GM18498 (cell line): ENCODE measurements around the gene PLA2G1B.

ENCODE experiments used
- ATAC-seq: cut with Tn5 transposase; IDR thresholded peaks from one replicate; pipeline ENCODE4 v1.9.1; 2021; ENCODE audit warnings: mild to moderate bottlenecking, moderate library complexity; ENCODE audit not compliant: unreplicated experiment

PLA2G1B gene

GRCh38 chr12:120276734-120277133, 50.8 kb downstream of the PLA2G1B start:
- no peak for ATAC-seq
